ENCODE measurements around the gene GBF1.

Gene GBF1

GRCh38 chr10:102411341-102412255 lies 166.3 kb downstream of the GBF1 start:
- no peak for DNase-seq

- no peak for DNase-seq
These were observed 167.0 kb downstream of the GBF1 start for GRCh38 chr10:102412293-102412692.

- DNase-seq, result peak; percentile 53 to 61
These were observed 167.8 kb downstream of the GBF1 start for GRCh38 chr10:102413053-102413705.

DNA sequence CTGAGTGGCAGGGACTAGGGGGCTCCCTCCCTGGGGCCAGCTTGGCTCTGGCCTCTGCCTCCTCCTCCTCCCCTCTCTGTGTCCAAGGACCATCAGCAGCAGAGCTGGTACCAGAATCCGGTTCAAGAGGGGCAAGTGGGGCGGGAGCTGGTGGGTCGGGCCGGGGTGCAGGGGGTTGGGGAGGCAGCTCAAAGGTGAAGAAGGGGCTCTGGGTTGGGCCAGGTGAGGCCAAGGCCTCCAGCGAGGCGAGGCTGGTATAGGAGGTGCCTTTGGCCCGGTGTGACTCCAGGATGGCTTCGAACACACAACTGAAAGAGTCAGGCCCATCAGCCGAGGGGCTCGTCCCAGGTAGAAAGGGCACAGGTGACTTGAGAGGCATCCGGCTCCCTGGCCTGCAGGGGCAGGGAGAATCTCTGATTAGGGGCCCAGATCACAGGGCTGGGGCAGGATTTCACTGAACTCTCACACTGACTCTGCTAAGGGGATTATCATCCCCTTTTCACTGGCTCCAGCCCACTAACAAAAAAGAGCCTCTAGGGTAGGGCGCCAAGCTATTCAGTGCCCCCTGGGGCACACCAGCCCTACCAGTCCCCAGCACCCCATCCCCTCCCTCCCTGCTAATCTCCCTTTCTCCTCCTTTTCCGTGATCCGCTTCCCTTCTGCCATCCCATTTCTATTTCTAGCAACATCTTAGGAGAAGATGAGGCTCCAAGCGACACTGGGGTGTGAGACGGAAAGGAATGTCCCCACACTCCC lies 168.7 kb downstream of the GBF1 start:
- no peak for DNase-seq

DNA sequence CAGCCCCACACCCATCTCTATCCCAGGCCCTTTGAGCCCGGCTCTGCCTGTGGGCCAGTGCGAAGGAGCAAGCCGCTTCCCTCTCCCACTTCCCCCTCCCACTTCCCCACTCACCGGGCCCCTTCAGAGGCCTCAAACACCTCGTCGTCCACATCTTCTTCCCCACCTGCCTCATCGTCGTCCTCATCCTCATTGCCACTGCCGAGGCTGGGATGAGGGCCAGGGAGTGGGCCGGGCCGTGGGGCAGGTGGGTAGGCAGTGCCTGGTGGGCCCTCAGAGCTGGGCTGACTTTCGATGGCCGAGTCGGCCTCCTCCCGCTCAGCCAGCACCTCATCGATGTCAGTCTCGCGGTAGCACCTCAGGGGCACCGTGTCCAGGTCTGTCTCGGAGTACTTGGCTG lies 169.4 kb downstream of the GBF1 start:
- DNase-seq, result no peak

- no peak for DNase-seq
These were observed 171.0 kb downstream of the GBF1 start for GRCh38 chr10:102416283-102416682.

- no peak for DNase-seq
These were observed 171.4 kb downstream of the GBF1 start for GRCh38 chr10:102416695-102417094.

GRCh38 chr10:102418622-102419268 lies 173.4 kb downstream of the GBF1 start, which contains the start of gene PSD:
Gene PSD (minus strand): TSS chr10:102418785. CDS start chr10:102417038, 1,747 bp downstream.
- no peak for DNase-seq

GRCh38 chr10:102419269-102420180 lies 174.2 kb downstream of the GBF1 start:
- peak; percentile 61 to 74 for DNase-seq

DNA sequence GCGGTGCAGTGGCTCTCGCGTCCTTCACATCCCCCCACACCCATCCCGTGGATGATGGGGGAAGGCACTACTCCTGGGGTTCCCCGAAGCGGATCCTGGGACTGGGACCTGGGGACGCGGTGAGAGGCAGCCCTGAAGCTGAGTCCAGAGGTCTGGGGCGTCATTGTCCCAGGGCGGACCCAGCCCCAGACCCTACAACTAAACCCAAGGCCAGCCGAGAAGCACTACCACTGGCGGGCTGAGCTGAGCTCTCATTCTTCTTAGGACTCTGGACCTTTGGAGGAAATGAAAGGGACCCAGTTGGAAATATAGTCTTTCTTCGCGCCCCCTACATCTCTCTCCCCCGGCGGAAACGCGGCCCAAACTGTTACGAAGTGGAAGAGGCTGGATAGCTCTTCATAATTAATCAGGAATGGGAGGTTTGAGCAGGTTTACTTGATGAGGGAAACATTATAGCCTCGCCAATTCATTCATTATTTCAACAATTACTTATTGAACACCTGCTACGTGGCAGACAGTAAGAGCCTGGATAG lies 174.9 kb downstream of the GBF1 start:
- DNase-seq, result no peak

DNA sequence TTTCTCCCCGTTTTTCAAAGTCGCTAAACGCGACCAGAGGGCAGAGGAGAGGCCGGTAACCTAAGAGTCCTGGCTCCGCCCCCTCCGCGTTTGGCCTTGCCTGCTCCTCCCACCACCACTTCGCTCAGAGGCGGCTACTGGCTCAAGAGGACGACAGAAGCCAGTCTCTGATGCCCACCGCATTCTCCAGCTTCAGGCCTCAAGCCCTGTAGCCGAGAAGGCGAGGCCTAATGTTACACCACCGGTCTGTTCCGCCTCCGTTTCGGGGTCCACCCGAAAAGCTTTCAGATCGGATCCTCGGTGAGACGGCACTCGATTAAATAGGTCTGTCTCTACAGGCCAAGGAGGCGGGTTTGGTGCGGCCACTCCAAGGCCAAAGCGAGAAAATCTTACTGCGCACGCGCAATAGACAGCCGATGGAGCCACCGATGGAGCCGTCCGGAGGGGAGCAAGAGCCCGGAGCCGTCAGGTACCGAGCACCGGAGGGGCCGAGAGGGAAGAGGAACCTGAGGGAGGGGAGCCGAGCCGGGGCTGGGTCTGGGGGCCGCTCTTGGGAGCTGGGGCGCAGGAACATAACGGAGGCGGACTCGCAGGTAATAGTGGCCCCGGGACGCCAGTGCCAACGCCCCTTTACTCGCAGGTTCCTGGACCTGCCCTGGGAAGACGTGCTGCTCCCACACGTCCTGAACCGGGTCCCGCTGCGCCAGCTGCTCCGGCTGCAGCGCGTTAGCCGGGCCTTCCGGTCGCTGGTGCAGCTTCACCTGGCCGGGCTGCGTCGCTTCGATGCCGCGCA lies 175.6 kb downstream of the GBF1 start, which contains the start of gene FBXL15:
FBXL15 (plus strand) TSS at position 123 of the 793 bp plus-strand sequence; CDS start at position 417, 294 bp downstream.
- DNase-seq, result peak; percentile 95 to 97

- no peak for DNase-seq
These were observed 176.1 kb downstream of the GBF1 start for GRCh38 chr10:102421507-102421756.

DNA sequence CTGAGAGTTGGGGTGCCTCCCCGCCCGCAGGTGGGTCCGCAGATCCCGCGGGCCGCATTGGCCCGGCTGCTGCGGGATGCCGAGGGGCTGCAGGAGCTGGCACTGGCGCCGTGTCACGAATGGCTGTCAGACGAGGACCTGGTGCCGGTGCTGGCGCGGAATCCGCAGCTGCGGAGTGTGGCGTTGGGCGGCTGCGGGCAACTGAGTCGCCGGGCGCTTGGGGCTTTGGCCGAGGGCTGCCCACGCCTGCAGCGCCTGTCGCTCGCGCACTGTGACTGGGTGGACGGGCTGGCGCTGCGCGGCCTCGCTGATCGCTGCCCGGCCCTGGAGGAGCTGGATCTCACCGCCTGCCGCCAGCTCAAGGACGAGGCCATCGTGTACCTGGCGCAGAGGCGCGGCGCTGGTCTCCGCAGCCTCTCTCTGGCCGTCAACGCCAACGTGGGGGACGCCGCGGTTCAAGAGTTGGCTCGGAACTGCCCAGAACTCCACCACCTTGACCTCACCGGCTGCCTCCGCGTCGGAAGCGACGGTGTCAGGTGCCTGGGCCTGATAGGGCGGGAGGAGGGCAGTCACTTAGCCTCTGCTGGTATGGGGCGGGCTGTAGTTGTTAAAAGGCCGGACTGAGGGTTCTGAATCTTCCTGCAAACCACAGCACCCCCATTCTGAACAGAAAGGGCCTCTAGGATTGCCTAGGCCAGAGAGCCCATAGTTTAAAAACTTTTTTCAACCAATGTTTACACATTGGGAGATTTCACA lies 176.6 kb downstream of the GBF1 start:
- peak in 1 of 2 donors; percentile 25 for DNase-seq

DNA sequence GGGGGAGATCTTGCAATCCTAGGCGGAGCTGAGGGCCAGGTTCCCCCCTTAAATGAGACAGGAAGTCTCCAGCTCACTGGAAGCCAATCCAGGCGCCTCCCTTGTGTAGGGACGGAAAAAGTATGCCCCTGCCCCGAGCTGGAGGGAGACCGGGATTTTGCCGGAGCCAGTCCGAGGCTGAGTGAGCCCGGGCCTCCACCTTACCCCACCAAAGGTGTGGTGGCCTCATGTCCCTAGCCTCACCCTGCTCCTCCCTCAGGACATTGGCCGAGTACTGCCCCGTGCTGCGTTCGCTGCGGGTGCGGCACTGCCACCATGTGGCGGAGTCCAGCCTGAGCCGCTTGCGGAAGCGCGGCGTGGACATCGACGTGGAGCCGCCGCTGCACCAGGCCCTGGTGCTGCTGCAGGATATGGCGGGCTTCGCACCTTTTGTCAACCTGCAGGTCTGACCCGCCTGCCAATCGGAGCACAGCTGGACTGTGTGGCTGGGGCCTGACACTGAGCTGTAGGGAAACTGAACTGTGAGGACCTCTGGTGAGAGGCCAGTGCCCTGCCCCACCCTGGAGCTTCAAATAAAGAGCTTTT lies 177.3 kb downstream of the GBF1 start:
- peak; percentile 57 to 72 for DNase-seq

DNA sequence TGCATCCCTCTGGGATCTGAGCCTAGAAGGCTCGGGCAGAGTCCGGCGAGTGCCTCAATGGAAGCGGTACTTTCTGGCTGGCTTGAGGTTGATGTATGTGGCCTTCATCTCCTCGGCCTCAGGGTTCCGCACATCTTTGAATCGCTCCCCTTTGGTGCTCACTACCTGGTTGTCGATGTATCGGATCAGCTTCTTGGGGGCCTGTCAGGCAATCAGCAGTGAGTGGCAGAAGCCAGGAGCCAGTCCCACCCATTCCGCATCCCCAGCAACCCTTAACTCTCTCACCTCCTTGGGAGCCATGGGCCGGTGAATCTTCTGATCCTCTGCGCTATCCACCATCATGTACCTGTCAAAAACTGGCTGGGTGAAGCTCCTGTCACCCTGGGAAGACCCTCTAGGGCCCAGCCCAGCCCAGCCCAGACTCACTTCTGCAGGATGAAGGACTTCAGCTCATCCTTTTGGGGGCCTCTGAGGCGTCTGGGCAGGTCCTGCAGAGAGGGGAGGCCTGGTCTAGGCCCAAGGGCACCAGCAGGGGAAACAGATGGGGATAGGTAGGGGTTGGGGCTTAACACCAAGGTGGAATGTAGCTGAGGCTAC lies 178.1 kb downstream of the GBF1 start:
- no peak for DNase-seq

GRCh38 chr10:102424145-102424544 lies 178.8 kb downstream of the GBF1 start:
- DNase-seq, result no peak

GRCh38 chr10:102424916-102425315 lies 179.6 kb downstream of the GBF1 start:
- DNase-seq, result no peak

- no peak for DNase-seq
These were observed 180.1 kb downstream of the GBF1 start for GRCh38 chr10:102425444-102425843.

DNA sequence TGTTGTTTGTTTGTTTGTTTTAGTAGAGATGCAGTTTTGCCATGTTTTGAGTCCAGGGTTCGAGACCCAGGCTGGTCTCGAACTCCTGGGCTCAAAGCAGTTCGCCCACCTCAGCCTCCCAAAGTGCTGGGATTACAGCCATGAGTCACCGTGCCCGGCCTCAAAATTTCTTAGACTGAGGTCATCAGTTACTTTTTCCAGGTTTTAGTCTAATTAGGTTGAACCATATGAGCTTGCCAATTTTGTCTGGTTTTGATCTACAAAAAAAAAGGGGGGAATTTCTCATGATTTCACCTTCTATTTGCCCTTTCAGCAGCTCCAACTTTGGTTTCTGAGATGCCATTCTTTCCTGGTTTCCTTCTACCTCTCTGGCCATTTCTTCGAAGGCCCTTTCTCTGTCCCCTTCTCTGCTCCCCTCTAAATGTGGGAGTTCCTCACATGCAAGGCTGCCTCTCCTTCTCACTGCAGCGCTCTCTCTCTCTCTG lies 181.5 kb downstream of the GBF1 start:
- no peak for DNase-seq
